ENCODE data around the gene COPS2.

- no peak for TF ChIP-seq CTCF (IDR thresholded peaks at IDR 0.05)
- TF ChIP-seq POLR2A (IDR thresholded peaks at IDR 0.05) = no peak
Observed at GRCh38 chr15:49124371-49124770, 31.0 kb downstream of the COPS2 start.
